Activated CD8-positive, alpha-beta memory T cell treated with anti-CD3 and anti-CD28 coated beads for 4 hours (primary cell): ENCODE measurements around the gene HSBP1L1.

Source experiments
- DNase-seq, 2 donors: peaks; one replicate each; pipeline ENCODE4 v3.0.0-alpha.2; 2020; ENCODE audit warnings: low read depth in 2 of 2

HSBP1L1 gene

DNA sequence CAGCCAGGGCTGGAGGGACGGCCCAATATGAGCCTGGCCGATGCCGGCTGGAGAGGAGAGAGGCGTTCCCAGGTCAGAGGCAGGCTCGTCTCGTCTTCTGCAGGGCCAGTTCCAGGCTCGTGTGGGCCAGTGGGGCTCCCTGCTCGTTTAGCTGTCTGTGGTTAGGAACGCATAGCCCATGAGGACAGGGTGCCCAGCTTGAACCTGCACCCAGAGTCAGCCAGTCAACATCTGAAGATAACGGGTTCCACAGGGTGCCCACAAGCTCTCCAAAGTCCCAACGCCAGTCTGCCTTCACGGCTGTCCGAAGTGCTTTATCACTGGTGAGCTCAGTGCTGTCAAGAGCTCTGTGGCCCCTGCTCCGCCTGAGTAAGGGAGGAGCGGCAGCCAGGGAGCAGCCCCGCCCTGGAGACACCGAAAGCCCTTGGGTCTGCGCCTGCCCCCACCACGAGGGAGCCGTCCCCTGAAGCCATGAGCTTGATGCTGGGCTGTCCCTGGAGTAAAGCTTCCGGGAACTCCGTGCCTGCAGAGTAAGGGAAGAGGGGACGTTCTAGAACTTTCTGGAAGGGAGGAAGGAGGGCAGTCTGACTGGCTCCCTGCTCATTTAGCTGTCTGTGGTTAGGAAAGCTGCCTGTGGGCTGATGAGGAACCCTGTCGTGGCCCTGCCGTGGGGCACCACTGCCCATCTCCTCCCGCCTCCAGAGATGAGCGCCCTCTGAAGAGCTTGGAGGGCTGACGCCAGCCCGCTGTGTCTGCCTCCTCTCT, 2.7 kb upstream of the HSBP1L1 start:
- DNase-seq = no peak

DNA sequence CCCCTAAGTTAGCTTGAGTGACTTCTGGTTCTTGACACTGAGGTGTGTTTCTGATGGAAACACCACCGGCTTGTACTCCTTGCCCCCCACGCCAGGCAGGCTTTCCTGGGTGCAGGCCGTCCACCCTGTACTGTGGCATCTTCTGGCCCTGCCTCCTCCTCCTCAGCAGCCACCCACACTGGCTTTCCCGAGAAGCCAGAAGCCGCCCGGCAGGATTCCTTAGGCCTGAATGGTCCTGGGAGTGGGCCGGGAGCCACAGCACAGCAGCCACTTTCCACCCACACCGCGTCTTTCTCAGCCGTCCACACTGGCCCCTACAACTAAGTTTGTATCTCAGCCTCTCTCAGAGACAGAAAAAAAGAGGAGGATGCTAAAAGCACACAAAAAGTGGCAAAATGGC, 2.1 kb upstream of the HSBP1L1 start:
- no peak for DNase-seq

- DNase-seq = no peak
Observed at GRCh38 chr18:79962835-79963657, 1.4 kb upstream of the HSBP1L1 start.

GRCh38 chr18:79963658-79964329, 649 bp upstream of the HSBP1L1 start:
- DNase-seq = no peak

GRCh38 chr18:79965119-79965902, 868 bp downstream of the HSBP1L1 start:
- no peak for DNase-seq

- no peak for DNase-seq
Observed at GRCh38 chr18:79970419-79971133, 6.1 kb downstream of the HSBP1L1 start.

DNA sequence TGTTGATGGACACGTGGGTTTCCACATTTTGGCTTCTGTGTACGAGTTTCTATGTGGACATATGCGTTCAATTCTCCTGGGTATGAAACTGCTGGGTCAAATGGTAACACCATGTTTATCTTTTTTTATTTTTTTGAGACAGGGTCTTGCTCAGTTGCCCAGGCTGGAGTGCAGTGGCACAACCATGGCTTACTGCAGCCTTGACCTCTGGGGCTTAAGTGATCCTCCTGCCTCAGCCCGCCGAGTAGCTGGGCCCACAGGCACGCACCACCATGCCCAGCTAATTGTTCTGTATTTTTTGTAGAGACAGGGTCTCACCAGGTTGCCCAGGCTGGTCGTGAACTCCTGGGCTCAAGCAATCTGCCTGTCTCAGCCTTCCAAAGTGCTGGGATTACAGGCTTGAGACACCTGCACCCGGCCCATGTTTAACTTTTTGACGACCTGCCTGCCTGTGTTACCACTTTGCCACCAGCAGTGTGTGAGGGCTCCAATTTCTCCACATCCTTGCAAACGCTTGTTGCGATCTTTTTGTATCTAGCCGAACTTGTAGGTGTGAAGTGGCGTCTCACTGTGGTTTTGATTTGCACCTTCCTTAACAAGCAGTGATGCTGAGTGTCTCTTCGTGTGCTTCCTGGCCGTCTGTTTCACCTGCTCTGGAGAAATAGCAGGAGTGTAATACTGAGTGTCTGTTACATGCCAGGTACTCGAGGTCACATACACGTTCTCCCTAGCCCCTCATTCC, 6.9 kb downstream of the HSBP1L1 start:
- no peak for DNase-seq

DNA sequence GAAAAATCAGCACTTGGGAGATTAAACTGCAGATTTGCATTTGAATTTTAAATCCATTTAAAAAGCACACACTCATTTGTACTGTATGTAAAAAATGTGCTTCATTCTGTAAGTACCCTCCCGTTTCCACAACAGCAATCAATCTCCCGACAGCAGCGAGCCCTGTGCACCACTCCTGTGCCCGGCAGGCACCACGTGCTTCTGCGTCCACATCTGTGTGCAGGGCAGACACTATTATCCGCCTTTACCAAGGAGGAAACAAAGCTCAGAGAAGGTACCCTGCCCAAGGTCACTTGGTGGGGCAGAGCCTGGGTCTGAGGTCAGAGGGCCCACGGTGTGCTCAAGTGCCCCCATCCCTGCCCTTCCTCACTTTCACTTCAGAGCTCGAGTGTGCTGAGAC, 7.5 kb downstream of the HSBP1L1 start:
- no peak for DNase-seq

- no peak for DNase-seq
Observed at GRCh38 chr18:79972720-79973119, 8.3 kb downstream of the HSBP1L1 start.

- DNase-seq = no peak
Observed at GRCh38 chr18:79973517-79973916, 9.1 kb downstream of the HSBP1L1 start.

DNA sequence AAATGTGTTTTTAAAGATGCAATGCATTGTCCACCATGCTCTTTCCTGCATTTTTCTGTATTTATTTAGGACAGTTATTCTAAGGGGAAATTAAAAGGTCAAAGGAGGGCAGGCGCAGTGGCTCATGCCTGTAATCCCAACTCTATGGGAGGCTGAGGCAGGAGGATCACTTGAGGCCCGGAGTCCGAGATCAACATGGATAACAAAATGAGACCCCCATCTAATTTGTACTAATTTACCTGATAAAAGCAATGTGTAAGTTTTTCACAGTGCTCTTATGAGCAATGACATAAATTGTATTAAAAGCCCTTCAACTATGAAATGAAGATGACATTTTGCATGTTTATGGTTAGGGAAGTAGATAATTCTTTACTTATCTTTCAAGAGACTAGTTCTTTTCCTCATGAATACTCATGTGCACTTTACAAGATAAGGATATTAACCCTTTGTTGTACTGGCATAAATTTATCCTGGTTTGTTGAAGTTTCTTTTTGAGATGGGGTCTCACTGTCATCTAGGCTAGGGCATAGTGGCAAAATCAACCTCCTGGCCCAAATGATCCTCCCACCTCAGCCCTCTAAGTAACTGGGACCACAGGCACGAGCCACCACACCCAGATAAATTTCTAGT, 9.7 kb downstream of the HSBP1L1 start:
- no peak for DNase-seq

- DNase-seq = no peak
Observed at GRCh38 chr18:79975043-79975442, 10.6 kb downstream of the HSBP1L1 start.

GRCh38 chr18:79975985-79976680, 11.7 kb downstream of the HSBP1L1 start:
- no peak for DNase-seq

GRCh38 chr18:79979843-79980242, 15.4 kb downstream of the HSBP1L1 start:
- DNase-seq = no peak

GRCh38 chr18:79980585-79980984, 16.1 kb downstream of the HSBP1L1 start:
- no peak for DNase-seq

GRCh38 chr18:79982736-79983135, 18.3 kb downstream of the HSBP1L1 start:
- no peak for DNase-seq

DNA sequence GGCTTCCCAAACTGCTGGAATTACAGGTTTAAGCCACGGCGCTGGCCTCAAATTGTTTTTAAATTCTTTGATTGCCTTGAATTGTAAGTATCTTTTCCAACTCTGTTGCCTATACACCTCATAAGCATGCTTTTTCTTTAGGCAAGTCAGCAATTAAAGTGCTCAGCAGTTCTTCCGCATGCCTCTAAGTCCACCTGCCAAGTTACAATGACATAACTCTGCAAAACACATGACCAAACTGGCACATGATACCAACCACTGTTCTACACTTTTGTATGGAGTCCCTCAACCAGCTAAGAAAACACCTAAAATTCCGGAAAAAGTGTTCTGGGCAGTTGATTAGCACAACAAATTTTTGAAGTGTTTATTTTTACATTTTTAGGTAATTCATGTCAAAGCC, 18.8 kb downstream of the HSBP1L1 start:
- no peak for DNase-seq

- no peak for DNase-seq
Observed at GRCh38 chr18:79983793-79984192, 19.4 kb downstream of the HSBP1L1 start.

GRCh38 chr18:79985172-79985571, 20.7 kb downstream of the HSBP1L1 start:
- no peak for DNase-seq
